HG03045 (cell line): Measurements from ENCODE around the gene DAB2IP.
A peak's percentile ranks its signal among the peaks of the same experiment; 100 is the strongest.

ENCODE experiments used
- ATAC-seq: cut with Tn5 transposase; IDR thresholded peaks from one replicate; pipeline ENCODE4 v1.9.1; 2021; ENCODE audit warnings: mild to moderate bottlenecking, moderate library complexity; ENCODE audit not compliant: unreplicated experiment

Gene DAB2IP

GRCh38 chr9:121683652-121684051 is 32.2 kb downstream of the DAB2IP start:
- ATAC-seq, result no peak

- no peak for ATAC-seq
These were observed 33.1 kb downstream of the DAB2IP start for GRCh38 chr9:121684381-121685145.

- no peak for ATAC-seq
These were observed 33.8 kb downstream of the DAB2IP start for GRCh38 chr9:121685146-121685794.

- no peak for ATAC-seq
These were observed 34.5 kb downstream of the DAB2IP start for GRCh38 chr9:121685795-121686377.

GRCh38 chr9:121686930-121687541 is 35.6 kb downstream of the DAB2IP start:
- ATAC-seq, result no peak

GRCh38 chr9:121688146-121688680 is 36.8 kb downstream of the DAB2IP start:
- no peak for ATAC-seq

- ATAC-seq, result no peak
These were observed 37.2 kb downstream of the DAB2IP start for GRCh38 chr9:121688681-121689080.

- no peak for ATAC-seq
These were observed 38.2 kb downstream of the DAB2IP start for GRCh38 chr9:121689461-121690157.

- no peak for ATAC-seq
These were observed 38.9 kb downstream of the DAB2IP start for GRCh38 chr9:121690316-121690715.

GRCh38 chr9:121690766-121691165 is 39.3 kb downstream of the DAB2IP start:
- ATAC-seq, result no peak

- ATAC-seq, result no peak
These were observed 40.5 kb downstream of the DAB2IP start for GRCh38 chr9:121691890-121692289.

GRCh38 chr9:121692606-121693387 is 41.4 kb downstream of the DAB2IP start:
- no peak for ATAC-seq

GRCh38 chr9:121693388-121693670 is 41.9 kb downstream of the DAB2IP start:
- no peak for ATAC-seq

GRCh38 chr9:121694001-121694400 is 42.6 kb downstream of the DAB2IP start:
- ATAC-seq, result no peak

GRCh38 chr9:121694600-121694999 is 43.2 kb downstream of the DAB2IP start:
- ATAC-seq, result no peak

- no peak for ATAC-seq
These were observed 45.5 kb downstream of the DAB2IP start for GRCh38 chr9:121696930-121697329.

- peak; percentile 48 for ATAC-seq
These were observed 47.5 kb downstream of the DAB2IP start for GRCh38 chr9:121698627-121699570.

GRCh38 chr9:121699571-121700164 is 48.2 kb downstream of the DAB2IP start:
- no peak for ATAC-seq
